Lung microvascular endothelial cell (primary cell): ENCODE results near the gene ITFG1. TPM values are rescaled to one million over a fixed set of nuclear protein-coding genes. Genes with fewer than 3 reads are reported as not detected.
"Not testable (repeated sequence)": the region's sequence is repeated elsewhere in the genome, so short reads cannot be mapped to it uniquely, and the experiment has no call there.

Source experiments
- DNase-seq, 2 donors: peaks; one replicate each; pipeline versions ENCODE4 v3.0.0 to v3.0.0-alpha.2; 2010; ENCODE audit warnings: low read depth in 2 of 2
- total RNA-seq: library from RNA; depleted of rRNA; stranded (reverse); fragments of >200 nt; gene quantifications from 2 replicates; pipeline ENCODE4 v1.2.1, GENCODE V29; 2014

The ITFG1 gene
- total RNA-seq, 1 donor from 2014 or later = 49.2 TPM

DNA sequence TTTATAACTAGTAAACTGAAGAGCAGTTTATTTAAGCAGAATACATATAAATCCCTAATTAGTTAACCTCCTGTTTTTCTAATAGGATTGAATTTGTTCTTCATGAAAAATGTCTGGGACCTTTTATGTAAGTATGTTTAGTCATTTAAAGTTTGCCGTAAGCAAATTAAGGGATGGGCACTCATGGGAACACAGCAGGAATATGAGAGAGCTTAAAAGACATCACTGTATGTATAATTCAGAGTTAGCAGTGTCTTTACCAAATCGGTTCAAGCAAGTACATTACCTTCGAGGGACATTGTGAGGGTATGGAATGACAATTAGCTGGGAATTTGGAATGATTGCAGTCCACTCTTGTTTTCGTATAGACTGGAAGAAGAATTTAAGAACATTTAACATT is 299.4 kb downstream of the ITFG1 start:
- DNase-seq = no peak

DNA sequence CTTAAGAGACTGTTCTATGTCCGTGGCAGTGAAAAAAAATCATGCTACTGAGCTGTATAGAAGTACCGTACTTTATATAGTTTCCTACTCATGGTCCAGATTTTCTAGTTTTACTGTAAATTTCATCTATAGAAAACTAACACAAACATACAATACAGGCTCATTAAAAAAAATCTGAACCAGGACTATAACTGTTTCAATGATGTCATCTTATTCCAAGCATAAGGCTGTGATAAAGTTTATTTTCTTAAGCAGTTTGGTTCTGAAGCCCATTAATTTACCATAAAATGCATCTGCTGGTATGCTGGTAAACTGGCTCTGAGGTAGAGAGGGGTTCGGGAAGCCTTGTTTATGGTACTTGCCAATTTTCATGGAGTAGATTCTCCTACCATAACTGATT is 300.4 kb downstream of the ITFG1 start:
- DNase-seq = no peak

DNA sequence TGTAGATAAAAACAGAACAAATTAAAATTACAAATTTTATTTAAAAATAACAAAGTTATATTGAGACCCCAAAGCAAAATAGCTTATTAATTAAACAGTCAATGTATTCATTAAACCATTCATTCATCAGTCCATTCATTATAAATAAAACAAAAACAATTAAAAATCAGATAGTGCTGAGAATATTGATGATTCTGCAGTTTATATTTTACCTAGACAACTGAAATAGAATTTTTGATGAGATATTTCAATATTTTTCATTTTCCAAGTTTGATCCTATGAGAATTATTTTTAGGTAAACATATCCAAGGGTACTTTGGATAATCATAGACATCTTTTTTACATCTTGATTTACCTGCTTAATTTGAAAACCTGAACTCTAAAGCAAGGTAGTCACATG is 301.9 kb downstream of the ITFG1 start:
- DNase-seq = no peak

DNA sequence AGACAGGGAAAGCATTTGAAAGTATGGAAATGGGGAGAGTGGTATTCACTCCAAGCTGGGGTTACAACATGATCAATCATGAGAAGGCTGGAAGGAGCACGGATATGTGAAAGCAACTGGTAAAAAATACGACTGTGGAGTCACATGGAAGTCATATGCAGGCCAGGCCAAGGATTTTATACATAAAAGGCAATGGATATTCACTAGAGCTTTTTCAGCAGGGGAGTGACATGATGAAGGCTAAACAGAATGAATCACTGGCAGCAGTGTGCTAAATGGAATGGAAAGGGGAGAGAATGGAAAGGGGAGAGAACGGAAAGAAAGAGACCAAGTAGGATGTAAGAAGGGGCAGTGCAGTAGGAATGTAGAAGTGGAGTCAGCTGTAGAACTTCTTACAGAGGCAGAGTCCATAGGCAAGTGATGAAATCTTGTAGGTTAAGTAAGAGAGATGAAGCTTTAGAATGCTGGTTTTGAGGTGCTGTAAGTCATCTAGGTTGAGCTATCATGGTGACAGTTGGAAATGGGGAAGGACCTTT is 304.1 kb downstream of the ITFG1 start:
- DNase-seq = no peak

DNA sequence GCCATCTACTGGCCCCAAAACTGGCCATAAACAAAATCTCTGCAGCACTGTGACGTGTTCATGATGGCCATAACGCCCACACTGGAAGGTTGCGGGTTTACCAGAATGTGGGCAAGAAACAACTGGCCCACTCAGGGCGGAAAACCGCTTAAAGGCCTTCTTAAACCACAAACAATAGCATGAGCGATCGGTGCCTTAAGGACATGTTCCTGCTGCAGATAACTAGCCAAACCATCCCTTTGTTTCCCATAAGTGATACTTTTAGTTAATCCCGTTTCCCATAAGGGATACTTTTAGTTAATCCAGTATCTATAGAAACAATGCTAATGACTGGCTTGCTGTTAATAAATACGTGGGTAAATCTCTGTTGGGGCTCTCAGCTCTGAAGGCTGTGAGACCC is 308.4 kb downstream of the ITFG1 start:
- DNase-seq = not testable (repeated sequence)

DNA sequence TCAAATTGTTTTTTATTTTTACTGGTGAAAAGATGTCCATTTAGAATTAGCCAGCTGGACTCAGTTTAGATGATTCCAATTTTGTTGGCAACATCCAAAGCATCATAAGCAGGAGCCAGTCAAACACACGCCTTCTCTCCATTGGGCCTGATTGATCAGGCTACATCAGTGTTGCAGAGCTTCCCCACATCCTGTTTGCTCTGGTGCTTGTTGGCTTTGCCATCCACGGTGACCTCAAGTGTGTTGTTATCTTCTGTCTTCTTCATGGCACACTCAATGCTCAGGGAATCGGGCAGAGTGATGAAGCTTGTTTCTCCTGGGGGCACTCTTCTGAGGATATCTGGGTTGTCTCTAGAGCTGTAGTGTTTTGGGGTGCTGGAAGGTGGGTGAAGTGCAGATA is 310.8 kb downstream of the ITFG1 start:
- no peak for DNase-seq

DNA sequence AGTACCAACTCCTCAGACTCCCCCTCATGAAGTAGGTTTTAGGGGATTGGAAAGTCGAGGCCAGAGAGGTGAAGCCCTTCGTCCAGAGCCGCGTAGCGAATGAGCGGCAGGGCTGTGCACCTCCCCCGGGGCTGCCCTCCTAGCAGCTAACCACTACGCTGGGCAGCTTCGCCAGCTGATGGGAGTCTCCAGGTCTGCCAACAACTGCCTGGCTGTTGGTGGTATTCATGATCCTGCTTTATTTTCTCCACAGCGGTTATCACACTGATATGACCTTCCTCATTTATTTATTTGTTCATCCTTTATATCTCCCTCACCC is 316.3 kb downstream of the ITFG1 start:
- no peak for DNase-seq

DNA sequence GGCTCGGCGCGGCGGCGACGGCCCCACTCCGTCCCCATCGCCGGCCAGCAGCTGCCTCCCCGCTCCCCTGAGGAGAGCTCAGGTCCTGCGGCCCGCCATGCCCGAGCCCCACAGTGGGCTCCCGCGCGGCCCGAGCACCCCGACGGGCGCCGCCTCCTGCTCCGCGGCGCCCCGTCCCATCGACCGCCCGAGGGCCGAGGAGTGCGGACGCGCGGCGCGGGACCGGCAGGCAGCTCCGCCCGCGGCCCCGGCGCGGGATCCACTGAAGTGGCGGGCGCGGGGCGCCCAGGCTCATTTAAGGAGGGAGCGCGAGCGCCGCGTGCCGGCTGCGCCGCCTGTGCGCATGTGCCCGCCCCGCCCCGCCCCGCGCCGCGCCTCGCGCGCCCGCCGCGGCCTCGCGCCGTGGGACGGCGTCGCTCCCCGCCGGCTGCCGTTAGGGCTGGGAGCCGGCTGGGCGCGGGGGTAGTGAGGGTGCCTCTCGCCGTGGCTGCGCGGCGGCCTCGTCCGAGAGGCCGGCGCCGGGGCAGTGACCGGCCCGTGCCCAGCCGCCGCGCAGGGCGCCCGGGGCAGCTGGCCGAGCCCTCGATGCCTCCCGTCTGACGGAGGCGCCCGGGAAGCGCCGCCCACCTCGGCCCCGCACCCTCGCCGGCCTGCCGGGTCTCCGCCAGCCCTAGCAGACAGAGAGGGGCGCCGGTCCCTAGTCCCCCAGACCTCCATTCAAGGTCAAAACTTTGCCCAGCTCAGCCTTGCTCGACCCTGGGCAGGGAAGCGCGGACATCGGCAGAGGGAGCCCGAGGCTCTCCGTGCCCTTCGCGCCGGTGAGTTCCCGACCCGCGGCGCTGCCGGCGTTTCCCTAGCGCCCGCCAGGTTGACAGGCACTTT is 316.9 kb downstream of the ITFG1 start, which contains the start of gene NETO2:
TSS of gene NETO2 (minus strand) at position 269 of the 882 bp plus-strand sequence. CDS start 333 bp downstream, outside the sequence.
- DNase-seq = peak; percentile 68 to 75

DNA sequence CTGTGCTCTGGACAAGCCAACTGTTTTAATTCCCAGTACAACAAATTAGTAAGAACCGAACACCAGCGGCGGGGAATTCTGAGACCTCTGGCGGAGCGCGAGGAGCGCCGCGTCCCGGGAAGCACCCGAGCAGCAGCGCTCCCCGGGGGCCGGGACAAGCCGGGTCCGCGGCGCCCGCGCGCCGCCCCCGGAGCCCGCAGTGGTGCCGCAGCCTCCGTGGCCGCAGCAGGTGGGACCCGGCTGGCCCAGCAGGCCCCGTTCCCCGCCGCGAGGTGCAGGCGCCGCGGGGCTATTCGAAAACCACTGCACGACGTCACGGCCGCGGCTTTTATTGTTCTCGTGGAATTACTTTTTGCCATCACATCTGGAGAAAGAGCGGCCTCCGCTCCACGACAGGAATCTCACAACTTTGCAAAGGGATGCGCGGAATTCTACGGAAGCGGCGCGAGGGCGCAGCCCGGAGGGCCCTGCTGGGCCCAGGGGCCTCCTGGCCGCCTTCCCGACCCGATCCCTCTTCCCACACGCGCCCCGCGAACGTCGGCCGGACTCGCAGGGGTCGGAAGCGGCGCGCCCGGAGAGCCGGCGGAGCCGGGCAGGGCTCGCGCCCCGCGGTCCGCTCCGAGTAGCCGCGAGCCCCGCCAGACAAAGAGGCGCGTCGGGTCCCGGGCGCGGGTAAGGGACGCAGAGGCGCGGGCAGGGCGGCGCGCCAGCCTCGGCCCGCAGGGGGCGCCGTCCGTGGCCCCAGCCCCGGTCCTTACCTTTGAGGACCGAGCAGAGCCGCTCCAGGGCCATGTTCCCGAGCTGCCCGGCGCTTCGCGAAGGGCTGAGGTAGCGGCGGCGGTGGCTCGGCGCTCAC is 317.8 kb downstream of the ITFG1 start:
- peak; percentile 79 to 85 for DNase-seq

DNA sequence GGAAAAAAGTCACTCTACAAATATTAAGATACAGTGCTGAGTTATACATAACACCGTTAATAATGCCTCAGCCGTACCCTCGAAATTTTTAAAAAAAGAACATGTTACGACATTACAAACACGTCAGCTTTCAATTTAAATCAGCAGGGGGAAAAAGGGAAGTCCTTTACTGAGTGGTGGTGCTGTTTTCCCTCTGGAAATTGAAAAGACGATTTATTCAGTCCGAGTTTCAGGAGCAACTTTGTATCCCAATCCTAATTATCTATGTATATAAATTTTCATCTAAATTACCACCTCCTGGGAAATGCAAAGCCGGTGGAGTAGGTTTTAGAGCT is 318.4 kb downstream of the ITFG1 start:
- peak; percentile 37 to 62 for DNase-seq

DNA sequence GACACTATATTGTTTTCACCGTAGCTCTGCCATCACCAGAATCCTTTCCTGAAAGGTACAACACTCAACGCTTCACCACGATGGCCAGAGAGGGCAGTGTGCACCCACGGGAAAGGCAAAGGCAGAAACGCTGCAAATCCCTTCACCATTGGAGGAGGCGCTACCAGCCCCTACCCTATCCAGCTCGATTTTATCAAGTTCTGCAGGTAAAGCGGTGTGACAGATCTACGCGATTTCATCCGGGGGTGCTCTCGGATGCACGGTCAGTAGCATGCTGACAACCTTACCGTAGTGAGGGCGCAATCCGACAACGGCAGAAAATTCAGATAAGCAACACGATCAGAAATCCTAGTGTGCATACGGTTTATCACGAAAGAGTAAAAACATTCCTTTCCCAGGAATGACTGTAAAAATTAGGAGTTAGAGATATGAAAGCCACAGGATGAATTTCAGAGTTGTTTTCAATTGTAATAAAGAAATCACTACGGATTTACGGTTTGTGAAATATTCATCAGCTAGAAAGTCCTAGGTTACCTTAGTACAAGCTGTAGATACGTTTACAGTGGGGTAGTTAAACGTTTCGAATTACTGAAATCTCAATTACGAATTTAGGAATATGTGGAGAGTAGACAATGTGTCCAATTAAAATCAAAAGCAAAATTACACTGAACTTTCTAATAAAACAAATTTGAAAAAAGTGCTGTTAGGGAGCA is 318.9 kb downstream of the ITFG1 start:
- DNase-seq = peak; percentile 87 to 94

DNA sequence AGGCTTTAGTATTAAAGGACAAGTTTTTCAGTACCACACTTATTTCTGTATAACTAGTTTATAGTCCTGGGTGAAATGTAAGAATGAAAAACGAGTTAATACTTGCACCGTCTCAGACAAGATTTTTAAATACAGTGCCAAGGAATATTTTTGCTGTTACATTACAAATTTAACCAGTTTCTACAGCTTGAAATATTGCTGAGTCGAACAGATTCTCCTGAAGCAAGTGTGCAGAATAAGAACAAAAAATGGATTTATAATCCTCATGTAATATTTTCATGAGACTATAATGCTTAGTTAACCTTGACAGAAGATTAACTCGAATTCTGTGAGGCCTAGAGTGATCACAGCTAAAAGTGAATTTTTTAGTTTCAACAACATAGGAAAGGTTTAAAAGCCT is 320.2 kb downstream of the ITFG1 start:
- DNase-seq = no peak

DNA sequence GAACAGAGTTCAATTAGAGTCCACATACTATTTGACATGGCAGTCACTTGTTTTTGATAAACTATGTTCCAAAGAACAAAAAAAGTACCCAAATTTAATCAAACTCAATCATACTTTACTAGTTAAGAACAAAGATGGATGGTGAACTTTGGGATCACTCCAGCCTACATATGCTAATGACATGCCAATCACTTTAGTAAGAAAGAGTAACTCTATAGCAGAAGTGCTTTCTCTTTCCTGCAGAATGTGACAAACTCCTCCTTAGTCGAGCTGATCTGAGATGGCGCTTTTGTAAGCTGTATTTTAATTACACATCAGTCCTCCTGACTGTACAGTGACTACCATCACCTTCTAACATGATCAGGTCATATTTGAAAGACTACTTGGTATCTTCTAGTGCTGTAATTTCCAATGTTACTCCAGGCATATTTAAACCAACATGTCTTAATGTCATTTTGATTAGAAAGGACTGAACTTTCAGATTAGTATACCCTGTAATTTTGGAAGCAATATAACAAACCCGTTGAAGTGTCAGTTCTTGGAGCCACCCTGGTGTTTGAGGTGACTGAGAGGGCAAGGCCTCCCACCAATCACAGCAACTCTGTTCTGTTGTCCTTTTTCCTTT is 321.2 kb downstream of the ITFG1 start:
- peak in 1 of 2 donors; percentile 28 for DNase-seq

DNA sequence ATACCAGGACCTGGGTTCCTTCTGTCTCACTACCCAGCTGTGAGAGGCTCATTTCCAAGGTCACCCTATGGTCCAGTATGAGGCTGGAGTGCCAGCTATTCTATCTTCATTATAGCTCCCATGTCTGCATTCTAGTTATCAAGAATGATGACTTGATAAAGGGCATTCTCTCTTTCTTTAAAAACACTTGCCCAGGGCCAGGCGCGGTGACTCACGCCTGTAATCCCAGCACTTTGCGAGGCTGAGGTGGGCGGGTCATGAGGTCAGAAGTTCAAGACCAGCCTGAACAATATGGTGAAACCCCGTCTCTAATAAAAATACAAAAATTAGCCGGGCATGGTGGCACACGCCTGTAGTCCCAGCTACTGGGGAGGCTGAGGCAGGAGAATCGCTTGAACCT is 322.9 kb downstream of the ITFG1 start:
- DNase-seq = peak in 1 of 2 donors; percentile 9

DNA sequence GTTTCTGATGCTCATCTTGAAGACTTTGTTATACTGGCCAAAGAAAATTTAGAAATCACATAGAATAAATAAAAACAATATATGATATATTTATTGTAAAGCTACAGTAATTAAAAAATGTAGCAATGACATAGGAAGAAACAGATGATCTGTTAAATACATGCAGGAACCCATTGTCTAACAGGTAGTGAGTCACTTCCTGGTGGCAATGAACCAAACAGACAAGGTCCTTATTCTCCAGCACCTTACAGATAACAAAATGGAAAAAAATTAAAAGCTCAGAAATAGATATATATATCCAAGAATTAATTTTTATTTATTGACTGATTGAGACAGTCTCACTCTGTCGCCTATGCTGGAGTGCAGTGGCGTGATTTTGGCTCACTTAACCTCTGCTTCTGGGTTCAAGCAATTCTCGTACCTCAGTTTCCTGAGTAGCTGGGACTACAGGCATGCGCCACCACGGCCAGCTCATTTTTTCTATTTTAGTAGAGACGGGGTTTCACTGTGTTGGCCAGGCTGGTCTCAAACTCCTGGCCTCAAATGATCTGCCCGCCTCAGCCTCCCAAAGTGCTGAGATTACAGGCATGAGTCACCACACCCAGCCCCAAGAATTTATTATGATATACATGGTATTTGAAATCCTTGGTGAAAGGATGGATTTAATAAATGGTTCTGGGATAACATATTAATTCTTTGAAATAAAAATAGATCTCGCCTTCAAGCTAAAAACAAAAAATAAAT is 324.6 kb downstream of the ITFG1 start:
- peak; percentile 90 to 92 for DNase-seq

DNA sequence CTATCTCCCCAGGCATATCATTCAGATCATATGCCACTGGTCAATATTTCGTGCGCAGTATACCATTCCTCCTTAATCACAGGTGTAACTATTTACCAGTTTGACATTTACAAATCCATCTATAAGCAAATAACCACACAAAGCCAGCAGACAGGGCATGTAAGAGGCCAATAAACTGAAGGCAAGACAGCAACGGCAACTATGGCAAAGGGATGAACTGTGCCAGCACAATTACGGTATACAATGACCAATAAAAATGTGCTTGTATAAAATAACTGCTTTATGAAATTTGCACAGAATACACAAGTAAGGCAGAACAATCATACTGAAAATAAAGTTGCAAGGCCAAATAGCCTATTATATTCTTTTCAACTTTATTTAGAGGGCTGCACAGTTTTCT is 326.3 kb downstream of the ITFG1 start:
- no peak for DNase-seq

DNA sequence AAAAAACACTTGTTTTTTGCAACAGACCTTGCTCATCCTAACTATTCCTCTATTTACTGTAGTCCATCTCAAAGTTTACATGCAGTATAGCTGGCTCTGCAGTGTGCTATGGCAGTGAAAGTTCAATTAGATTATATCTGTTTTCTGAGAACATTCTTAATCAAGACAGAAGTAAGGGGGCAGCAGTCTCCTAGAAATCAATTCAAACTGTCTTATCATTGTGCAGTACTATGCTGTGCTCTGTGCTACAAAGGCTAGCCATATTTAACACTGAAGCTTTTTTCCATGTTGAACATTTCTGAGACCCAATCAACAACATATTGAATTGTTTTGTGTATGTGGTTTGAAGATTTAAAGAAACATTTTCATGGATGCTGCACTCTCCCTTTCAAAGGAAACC is 328.6 kb downstream of the ITFG1 start:
- DNase-seq = peak in 1 of 2 donors; percentile 31

DNA sequence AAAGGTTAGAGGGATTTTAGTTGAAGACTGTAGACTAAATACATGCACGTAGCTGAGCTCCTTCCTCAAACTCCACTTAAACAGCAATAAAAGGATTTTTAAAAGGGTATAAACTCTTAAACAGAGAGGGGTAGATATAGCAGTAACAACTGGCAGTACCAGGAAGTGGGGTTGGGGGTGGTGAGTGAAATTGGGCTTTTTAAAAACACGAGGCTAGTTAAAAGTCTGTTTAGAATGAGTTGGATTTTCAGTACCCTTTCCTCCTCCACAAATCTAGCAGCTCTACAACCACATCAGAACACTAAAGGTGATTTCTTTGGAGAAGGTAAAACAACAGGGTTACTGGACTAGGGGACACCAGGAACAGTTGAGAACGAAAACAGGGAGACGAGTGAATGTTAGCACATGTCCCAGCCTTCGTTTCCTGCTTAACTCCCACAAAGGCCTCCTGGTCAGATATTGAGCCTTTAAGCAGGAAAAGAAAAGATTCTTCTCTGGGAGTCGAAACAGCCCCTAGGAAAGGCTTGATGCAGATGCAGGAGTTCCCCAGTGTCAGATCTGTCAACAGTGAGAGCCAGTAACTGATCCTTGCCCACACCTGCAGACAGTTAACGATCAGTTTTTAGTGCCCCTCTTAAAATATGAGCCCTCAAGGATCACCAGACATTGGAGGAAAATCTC is 331.0 kb downstream of the ITFG1 start:
- no peak for DNase-seq

DNA sequence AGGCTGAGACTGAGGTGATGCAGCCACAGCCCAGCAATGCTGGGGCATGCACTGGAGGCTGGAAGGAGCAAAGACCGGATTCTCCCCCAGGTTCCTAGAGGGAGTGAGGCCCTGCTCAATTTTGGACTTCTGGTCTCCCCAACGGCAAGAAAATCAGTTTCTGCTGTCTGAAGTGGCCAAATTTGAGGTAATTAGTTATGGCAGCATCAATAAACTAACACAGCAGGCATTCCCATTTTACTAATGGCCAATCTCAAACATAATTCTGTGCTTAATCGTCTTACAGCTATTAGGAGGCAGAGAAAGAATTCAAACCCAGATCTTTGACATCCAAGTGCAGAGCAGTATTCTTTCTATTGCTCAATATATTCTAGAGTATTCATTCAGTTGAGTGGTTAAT is 333.3 kb downstream of the ITFG1 start:
- no peak for DNase-seq

DNA sequence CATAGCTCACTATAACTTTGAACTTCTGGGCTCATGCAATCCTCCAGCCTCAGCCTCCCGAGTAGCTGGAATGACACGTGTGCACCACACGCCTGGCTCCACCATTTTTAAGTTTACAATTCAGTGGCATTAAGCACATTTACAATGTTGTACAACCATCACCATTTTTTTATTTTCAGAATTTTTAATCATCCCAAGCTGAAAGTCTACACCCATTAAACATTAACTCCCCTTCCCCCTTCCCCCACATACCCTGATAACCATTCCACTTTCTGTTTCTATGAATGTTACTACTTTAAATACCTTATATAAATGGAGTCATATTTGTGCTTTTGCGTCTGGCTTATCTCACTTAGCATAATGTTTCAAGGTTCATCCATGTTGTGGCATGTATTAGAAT is 335.1 kb downstream of the ITFG1 start:
- no peak for DNase-seq
